LoVo (cell line): Measurements from ENCODE around the gene NOL4L.

ENCODE experiments used
- DNase-seq: peaks from one replicate; pipeline ENCODE4 v3.0.0-alpha.2; 2016; ENCODE audit warnings: low spot score

The NOL4L gene

DNA sequence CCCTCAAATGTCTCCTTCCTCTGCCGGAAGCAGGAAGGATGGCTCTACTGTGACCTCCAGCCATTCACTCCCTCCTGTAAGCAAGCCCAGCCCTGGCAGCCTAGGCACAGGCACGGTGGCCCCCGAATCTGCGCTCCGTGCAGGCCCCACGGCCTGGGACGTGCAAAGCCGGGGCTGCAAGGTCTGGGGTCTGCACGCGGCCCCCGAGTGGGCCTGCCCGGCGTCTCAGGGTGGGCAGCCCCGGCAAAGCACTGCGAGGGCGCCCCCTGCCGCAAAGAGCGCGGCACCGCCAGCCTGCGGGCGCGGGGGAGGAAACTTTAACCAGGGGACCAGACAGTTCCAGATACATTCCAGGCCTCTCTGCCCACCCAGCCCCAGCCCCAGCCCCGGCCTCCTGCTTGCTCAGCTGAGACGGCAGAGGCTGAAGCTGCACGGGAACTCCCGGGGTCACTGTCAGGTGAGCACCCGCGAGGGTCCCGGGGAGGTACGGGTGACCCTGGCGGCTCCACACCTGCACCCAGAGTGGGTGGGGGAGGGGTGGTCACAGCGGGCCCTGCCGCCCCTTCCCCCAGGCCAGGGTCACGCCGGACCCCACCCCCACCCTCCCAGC lies 128.2 kb downstream of the NOL4L start:
- DNase-seq = no peak

DNA sequence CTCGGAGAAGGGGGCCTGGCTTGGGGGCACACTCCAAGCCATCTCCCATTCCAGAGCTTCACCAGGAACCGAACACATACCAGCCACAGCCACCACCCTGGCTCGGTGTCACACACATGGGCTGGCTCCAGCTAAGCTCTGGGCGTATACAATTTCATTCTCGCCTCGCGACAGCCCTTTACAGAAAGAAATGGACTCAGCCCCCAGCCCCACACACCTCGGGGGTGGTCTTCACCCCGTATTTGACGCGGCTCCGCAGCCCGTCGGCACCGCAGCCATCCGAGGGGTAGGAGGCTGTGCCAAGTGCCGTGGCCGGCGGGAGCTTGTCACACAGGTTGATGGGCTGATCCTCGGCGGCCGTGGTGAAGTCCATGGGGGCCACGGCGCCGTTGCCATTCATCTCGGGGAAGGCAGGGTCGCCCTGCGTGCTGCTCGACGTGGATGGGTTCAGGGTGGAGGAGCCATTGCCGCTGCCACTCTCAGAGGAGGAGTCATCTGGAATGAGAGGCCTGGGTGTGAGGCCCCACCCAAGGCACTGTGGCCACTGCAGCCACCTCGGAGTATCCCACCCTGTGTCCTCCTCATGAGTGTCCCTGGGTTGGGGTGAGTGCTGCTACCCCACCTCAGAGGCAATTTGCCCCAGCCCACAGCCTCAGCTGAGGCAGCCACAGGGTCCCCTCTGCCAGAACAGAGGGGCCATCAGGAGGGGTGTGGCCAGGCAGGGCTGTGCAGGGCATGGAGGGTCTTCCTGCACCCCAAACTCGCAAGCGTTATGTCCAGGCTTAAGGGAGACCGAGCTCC lies 129.0 kb downstream of the NOL4L start:
- DNase-seq = no peak

DNA sequence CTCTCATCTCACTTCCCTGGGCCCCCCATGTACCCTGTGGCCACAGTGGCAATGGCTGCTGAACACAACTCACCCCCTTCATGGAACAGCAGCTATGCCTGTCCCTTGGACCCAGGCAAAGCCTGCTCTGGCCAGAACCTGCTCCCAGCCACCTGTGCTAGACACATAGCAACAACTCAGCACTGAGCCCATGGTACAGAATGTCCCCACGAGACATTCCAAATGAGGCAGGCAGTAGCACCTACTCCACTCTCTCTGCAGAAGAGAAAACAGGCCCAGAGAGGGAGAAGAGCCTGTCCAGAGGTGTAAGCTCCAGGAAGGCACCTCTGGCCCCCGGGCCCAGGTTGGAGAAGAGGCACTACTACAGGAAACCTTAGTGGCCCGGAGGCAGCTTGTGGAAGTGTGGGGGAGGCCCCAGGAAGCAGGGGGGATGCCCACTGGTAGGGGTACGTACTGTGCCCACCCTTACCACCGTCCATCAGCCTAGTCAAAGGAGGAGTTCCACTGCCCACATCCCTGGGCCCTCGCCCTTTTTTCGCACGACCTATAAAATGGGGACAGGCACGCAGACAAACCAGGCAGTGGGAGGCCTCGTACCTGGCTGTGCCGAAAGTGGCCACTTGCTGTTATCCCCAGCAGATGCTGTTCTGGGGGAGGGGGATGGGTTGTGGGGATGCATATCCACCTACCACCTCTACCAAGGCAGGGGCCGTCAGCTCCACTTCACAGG lies 129.8 kb downstream of the NOL4L start:
- no peak for DNase-seq

DNA sequence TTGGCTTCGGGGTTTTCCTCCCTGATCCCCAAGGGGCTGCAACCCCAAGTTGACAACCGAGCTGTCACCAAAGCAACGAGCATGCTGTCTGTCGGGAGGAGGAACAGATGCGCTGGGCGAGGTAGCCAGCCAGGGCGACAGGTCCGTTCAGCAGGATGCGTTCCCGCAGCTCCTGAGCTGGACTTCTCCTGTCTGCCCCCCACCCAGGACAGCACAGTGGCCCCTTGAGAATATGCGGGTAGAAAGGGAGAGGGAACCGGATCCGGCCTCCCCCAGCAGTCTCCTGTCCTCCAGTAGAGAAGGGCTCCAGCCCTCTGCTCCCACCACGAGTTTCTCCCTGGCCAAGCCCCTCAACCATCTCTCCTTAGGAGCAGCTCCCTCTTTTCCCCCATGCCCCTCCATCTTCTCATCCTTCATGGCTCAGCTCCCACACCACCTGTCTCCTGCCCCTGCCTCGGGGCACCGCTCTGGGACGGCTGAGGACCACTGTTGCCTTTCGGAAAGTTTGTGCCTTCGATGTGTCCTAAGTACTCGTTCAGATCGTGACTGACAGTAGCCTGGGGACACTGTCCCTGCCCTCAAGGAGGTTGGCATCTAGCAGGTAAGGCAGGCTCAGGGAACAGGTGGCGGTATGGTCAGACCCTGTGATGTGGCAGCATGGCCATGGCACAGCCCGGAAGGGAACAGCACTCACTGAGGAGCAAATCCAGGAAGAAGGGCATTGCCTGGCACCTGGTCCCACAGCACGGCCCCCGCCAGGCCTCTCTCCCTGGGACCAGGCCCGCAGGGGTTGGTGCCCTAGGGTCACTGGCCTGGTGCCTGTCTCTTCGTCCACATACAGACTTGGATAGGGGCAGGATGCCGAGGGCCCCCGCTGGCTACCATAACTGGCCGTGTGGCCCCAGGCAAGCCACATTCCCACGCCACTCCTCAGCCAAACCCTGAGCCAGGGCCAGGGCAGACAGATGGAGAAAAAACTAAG lies 130.7 kb downstream of the NOL4L start:
- no peak for DNase-seq

DNA sequence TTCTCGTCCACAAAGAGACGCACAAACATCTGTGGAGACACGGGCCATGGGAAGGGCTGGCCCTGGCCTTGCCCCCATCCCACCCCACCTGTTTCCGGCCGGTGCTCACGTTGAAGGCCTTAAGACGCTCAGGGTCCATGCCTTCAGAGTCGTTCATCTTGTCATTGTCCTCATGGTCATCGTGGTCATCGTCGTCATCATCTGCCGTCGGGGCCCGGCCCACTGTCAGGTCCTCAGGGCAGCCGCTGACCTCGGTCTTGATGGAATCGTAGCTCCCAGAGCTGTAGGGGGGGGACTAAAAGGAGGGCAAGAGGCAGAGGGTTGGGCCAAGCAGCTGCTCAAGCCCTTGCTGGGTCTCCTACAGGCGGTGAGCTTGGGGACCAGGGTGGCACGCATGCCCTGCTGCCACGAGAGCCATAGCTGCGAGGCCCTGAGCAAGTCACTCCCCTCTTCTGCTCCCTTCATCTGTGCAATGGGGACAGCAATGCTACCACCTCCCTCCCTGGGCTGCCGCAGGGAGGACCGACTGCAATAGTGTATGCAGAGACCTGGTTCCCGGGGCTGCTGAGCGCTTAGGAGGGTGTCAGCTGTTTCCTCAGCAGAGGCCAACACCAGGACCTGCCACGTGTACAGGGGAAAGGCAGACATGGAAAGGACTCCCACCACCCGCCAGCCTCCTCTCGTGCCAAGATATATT lies 131.5 kb downstream of the NOL4L start:
- no peak for DNase-seq

DNA sequence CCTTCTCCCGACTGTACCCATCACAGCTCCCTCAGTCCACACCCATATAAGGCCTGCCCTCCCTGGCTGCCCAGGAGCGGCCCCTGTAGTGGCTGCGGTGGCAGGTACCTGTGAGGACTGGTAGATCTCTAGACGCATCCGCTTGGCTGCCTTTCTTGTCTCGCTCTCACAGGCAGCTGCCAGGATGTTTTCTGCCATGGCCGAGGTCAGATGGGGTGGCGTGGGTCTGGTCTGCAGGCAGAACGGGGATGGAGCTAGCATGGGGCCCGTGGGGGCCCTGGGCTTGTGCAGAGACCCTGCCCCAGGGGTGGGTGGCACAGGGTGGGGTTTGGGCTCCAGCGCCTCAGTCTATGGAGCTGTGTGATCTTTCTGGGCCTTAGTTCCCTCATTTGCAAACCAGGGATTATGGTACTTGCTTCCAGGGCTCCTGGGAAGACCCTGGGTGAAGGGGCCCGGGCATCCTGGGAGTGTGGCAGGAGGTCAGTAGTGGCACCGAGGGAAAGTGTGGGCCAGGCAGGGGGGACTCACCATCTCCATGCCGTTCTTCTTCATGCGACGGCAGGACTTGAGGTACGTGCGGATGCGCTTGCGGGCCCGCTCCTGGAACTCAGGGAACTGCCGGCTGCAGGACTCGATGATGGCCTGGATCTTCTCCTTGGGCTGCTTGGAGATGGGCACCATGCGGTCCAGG lies 132.2 kb downstream of the NOL4L start:
- no peak for DNase-seq

DNA sequence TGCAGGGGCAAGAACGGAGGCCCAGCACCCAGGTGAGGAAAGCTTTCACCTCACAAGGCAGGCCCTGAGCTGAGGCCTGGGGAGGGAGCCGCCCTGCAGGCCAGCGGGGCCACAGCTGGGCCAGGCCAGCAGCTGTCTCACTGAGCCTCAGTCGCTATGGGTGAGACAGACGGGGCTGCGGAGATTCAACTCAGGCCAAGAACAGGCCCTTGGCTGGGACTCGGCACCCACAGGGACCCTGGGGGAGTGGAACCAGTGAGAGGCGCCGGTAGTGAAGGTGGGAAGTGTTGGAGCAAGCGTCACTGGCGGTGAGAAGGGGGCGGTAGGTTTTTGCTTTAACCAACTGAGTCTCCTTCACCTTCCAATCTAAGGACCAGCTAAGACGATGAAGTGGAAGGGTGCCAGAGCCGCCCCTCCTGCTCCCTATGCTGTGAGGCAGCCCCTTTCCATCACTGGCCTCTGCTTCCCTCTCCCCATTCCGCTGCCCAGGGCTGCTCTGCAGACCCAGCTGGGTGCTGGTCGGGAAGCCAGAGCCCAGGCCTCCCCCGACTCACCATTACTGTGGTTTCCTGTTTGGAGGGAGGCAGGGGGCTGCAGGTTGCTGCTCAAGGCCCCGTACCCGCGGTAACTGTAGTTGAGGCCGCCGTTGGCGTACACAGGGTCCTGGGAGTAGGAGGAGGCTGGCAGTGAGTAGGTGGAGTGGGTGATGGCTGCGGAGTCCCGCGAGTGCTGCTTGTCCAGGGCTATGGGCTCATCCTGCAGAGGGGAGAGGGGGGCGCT lies 133.3 kb downstream of the NOL4L start:
- no peak for DNase-seq

DNA sequence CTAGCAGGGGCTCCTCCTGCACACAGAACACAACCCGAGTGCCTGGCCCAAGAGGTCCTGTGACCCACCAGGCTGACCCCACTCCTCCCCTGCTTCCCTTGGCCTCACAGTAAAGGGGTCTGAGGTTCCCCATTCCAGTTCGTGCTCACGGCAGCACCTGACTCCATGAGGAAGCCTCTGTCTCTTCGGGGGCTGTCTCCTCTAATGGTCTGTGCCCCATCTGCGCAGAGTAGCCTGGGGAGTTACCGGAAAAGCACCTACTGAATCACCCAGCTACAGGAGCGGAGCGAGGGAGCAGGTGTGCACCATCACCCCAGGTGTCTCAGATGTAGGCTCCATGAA lies 133.8 kb downstream of the NOL4L start:
- DNase-seq = no peak

DNA sequence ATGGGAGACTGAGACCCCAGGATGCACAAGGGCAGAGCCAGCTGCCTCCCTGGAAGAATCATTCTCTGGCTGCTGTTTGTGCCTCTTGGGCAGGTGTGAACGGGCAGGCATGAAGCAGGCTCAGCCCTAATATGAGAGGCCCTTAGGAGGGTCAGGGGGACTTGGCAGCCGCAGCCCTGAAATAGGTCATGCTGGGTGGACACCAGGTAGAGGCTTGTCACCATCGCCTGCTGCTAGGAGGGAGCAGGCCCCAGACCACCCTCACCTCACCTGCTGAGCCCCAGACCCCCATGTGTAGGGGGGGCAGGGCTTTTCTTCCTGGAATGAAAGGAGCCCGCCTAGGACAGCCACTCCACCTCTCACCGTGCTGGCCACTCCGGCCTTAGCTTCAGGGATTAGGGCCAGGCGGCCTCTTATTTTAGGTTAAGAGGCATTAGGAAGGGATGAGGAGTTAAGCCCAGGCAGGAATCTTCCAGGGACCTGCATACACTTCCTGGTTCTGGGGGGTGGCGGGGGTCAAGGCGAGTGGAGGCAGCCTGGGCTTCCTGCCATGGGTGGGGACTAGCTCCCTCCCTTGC lies 134.6 kb downstream of the NOL4L start:
- no peak for DNase-seq

DNA sequence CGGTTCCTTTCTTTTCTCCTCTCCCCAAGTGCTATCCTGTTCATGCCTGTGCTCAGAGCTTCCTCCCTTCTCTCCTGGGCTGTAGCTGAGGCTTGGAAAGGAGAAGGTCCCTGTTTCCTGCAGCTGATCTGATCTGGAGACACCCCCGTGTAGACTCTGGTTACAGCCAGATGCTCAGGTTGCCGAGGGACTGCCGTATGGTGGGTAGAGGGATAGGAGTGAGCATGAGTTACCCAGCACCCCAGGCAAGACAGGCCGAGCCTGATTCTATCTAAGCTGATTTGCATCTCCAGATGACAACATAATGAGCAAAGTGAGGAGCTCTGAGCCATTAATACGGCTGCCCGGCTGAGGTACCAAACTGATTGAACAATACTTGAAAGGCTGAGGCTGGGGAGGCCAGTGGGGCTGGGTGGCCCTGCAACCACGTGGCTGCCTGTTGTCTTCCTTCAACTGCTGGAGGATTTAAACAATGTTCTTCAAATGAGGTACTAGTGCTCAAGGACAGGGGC lies 135.2 kb downstream of the NOL4L start:
- DNase-seq = no peak

DNA sequence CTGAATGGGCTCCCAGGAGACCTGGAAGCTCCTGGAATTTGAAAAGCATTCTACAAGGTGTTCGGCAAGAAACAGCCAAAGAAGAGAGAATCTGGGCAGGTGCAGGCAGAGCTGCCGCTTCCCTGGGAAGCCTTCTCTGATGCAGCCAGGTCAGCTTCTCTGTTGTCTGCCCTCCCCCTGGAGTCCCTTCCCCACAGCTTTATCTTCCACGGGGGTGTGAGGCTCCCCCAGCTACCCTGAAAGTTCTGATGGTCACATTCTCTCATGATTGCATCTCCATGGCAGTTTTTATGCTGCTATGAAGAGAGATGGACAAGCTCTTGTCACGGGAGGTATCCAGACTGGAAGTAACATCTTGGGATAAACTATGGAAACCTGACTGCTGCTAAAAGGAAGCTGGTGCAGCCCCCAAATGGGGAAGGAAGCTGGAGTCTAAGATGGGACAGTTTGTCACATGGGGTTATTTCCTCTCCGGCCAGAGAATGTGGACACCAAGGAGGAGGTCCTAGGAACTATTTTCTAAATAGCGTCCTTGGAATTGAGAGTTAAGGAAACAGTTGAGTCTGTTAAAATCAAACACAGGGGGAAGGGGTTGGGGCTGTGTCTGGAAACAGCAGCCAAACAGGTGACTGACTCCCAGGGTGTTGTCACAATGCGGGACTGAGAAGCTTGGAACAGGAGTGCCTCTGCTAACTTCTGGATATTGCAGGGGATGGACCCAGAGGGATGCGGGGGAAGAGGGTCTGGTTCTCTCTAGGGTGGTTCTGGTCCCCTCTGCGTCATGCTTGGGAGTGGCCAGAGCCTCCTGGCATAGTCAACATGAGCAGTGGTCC lies 135.9 kb downstream of the NOL4L start:
- DNase-seq = no peak

DNA sequence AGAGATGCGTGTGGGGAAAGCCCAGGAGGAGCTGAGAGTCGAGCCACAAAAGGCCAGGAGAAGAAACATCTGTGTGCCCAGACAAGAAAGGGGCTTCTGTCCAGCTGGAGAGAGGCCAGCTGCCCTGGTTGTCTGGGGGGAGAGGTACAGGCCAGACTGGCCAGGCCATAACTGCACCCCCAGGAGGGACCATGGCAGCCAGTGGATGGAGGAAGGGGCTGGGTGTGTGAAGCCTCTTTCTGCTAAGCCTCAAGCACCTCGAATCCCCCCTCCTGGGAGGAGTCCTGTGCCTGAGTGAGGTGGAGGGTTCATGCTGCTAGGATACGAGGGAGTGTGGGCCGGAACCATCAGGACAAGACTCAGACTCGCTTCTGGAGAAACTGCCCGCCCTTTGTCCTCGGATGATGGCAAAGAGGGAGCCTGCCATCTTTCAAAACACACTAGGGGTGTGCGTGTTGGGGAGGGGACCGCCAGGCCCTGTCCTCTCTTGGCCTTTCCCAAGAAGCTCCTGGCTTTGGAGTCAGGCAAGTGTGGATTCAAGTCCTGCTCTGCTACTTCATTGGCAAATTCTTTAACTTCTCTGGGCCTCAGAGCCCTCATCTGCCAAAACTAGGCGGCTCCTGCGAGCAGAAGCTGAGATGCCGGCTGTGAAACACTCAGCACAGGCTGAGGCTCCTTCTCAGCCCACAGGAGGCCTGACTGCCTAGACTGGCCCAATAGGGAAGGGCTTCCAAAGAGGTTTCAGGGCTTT lies 136.7 kb downstream of the NOL4L start:
- DNase-seq = no peak

DNA sequence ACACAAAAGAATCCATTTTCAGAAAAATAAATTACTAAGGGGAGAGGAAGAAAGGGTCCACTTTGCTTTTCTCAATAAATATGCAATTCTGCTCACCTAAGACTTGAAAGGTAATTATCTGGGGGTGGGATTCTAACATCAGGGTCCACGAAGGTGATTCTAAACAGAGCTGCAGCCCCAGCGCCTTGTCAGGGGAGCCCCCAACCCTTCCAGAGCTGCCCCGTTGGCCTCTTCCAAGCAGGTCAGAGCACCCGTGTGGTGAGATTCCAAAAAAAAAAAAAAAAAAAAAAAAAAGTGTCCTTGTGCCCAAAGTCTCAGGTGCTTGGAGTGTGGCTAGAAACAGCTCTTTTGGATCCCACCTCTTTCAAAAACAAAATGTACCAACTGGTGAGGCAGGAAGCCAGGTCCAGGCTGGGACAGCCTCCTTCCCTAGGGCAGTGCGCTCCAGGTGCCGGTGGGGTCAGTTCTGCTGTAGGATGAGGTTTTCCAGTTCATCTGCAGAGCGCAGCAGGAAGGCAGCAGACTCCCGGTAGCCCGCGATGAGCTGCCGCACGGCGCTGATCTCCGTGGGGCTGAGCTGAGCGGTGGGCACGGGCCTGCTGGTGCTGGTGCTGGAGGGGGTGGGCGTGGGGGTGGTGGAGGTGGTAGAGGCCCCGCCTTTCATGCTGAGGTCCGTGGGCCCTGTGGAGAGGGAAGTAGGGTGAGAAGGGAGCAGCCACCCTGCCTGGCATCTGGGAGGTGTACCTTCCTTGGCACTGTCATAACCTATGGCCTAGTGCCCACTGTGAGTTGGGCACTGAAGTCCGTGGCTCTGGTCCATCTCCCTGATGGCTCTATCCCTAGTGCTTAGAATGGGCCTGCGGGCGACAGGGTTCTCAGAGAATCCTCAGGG lies 137.8 kb downstream of the NOL4L start:
- DNase-seq = no peak

DNA sequence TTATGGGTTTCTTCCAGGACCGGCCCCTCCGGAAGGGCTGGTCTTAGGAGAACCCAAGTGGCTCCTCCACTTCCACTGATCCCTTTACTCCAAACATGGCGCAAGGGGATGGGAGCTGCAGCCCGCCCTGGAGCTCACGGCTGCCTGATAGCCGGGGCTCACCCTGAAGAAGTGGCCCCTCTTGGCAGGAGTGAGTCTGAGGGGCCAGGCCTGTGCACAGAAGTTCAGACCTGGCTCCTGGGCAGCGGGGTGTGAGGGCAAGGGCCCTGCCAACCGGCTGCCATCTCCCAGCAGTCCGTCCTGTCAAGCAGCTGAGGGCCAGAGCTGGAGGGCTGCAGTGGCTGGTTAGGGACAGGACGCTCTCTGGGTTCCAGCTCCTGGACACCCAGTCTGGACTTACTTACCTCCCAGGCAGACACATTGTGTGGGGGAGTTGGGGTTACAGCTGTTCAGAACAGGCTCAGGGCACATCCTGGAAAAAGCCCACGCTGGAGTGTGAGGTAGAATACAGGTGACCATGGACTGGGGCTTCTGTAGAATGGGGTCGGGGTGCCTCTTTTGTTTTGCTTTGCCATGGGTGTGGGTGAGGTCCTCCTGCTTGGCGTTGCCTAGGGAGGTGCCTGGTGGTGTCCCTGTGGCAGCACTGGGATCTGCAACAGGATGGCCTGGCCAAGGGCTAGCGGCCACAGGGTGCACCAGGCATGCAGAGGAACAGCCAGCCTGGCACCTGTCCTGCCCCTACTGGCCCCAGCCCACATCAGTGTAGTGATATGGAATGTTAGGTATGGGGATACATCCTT lies 138.6 kb downstream of the NOL4L start:
- DNase-seq = no peak

DNA sequence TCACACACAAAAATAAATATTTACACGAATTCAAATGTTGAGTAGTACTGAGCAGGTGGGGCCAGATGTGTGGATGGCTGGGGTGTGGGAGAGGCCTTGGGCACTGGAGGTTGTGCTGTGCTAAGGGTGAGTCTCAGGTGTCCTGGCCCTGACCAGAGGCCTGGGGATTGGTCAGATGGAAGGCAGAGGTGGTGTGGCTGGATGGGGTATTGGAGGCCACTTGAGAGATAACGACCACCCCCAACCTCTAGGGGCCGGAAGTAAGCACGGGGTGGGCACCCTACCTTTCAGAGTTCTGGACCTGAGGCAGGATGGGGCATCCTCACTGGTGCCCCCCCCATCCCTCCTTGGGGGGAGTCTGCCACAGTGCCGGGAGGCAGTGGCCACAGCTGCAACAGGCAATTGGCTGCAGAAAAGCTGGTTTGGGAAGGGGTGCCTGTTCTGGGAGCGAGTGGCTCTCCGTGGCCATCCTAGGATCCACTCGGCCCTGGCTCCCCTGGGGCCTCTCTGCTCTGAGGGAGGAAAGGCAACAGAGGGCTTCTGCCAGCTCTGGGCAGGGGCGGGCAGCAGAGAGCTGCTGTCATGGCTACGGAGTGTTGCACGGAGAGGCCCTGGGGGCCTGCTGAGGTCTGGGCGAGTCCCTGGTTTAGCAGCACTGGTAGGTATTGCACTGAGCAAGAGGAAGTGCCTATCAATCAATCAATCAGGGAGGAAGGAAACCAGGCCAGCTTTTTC lies 139.4 kb downstream of the NOL4L start:
- no peak for DNase-seq
